Gastrocnemius medialis (tissue), 4 donors: ENCODE results near the gene FBN2. TPM values are rescaled to one million over a fixed set of nuclear protein-coding genes. Genes with fewer than 3 reads are reported as not detected.

Experiments used
- ATAC-seq, 2 donors: fragments of 150-250 bp; one replicate each; pipeline ENCODE4 v1.9.1; 2016
- DNase-seq, 2 donors: peaks; one replicate each; pipeline ENCODE4 v3.0.0-alpha.2; 2019
- H3K27ac ChIP-seq, 4 donors: fragments of 200-600 bp; sonication (generic); 1 replicate in 1 of 4; 2 replicates in 3 of 4; pipeline ENCODE4 v1.5.1; 2016 to 2018; ENCODE audit warnings: mild to moderate bottlenecking in 2 of 4, moderate library complexity in 1 of 4
- H3K27me3 ChIP-seq, 3 donors: fragments of 200-600 bp; sonication (generic) in 2 of 3; 1 replicate in 1 of 3; 2 replicates in 2 of 3; pipeline versions ENCODE4 v1.5.1 to v1.6.0; 2016 to 2019; ENCODE audit warnings: mild to moderate bottlenecking in 1 of 3, moderate library complexity in 1 of 3
- H3K36me3 ChIP-seq, 2 donors: fragments of 200-600 bp; sonication (generic) in 1 of 2; one replicate each; pipeline ENCODE4 v1.5.1; 2017 to 2018
- H3K4me1 ChIP-seq, 2 donors: fragments of 200-600 bp; sonication (generic) in 1 of 2; one replicate each; pipeline ENCODE4 v1.5.1; 2016 to 2017; ENCODE audit warnings: mild to moderate bottlenecking in 2 of 2
- H3K4me3 ChIP-seq, 4 donors: fragments of 200-600 bp; sonication (generic) in 3 of 4; 1 replicate in 1 of 4; 2 replicates in 3 of 4; pipeline ENCODE4 v1.5.1; 2016 to 2019; ENCODE audit warnings: mild to moderate bottlenecking in 2 of 4
- H3K9me3 ChIP-seq, 3 donors: fragments of 200-600 bp; sonication (generic) in 2 of 3; 1 replicate in 1 of 3; 2 replicates in 2 of 3; pipeline ENCODE4 v1.5.1; 2016 to 2019
- POLR2A ChIP-seq, 2 donors: fragments of 450-650 bp; IDR thresholded peaks; one replicate each; pipeline ENCODE4 v1.6.1; 2017; ENCODE audit warnings: antibody characterized with exemption in 2 of 2, mild to moderate bottlenecking in 2 of 2, moderate library complexity in 2 of 2
- in situ Hi-C, 4 donors: fragments of 200-750 bp; cut with MboI; loops; one replicate each; pipeline versions ENCODE4 v1.15.0 to v1.8.0; 2017; ENCODE audit warnings: low sequenced_read_pairs in 4 of 4
- intact Hi-C: fragments of 100-400 bp; cut with DNase I; formaldehyde crosslinking; loops from one replicate; pipeline ENCODE4 v1.15.1; 2023; ENCODE audit warnings: low total_unique reads
- total RNA-seq, 4 donors: library from RNA; depleted of rRNA; stranded (reverse); fragments of >200 nt; gene quantifications; one replicate each; pipeline versions ENCODE4 v1.1.0 to v1.2.3, GENCODE V29; 2016
- TF ChIP-seq, protein P1 (sequence below), 5 experiments: fragments of 450-650 bp in 3 of 5; fragments of 200-600 bp in 2 of 5; sonication (generic) in 2 of 5; IDR thresholded peaks in 4 of 5; conservative IDR thresholded peaks in 1 of 5; 1 replicate in 4 of 5; 2 replicates in 1 of 5; pipeline ENCODE4 v1.5.1; 2016 to 2019; ENCODE audit warnings: antibody characterized with exemption in 5 of 5, mild to moderate bottlenecking in 3 of 5, moderate library complexity in 3 of 5

The FBN2 gene
- total RNA-seq, 4 donors from 2014 or later: 0.07 to 0.20 TPM; not detected in 2

DNA sequence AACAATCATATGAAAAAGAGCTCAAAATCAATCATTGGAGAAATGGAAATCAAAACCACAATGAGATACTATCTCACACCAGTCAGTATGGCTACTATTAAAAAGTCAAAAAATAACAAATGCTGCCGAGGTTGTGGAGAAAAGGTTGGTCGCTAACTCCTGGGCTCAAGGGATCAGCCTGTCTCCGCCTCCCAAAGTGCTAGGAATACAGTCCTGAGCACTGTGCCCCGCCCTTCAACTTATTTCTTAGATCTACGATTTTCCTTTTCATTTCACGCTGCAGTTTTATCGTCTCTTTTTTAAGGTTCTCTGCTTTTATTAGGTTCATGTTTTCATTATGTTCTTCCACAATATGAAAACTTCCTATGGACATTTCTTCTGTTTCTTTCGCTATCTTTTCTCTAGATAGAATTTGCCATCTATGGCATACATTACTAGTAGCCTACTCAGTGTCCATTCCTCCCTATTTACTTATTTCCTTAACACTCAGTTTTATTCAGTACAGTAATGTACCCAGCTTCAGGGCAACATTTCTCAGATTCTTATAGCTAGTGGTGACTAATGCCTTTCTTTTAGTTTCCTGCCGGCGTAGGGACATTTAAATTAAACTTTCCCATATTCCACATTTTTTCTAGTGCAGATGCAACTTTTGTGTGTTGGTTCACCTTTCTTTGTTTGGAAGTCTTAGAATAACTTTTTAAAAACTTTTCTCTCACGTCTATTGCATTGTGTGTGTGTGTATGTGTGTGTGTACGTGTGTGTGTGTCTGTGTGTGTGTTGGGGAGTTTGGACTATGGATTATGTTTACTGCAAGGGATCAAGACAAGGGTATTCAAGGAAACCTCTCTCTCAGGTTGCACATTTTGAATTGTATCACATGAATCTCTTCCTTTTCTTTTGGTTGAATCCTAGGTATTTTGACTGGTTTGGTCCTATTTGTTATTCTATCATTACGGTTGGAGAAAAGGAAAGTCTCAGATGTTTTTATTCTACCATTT is 21.6 kb upstream of the FBN2 start:
- ATAC-seq: no peak
- Histone ChIP-seq H3K9me3 (no peaks in the 10 kb centered on the region), H3K4me1 (no peaks in the 10 kb centered on the region), H3K36me3 (no peaks in the 10 kb centered on the region), H3K27me3 (no peaks in the 10 kb centered on the region), H3K4me3 (no peak overlapping the region), H3K27ac (no peak overlapping the region)
- intact Hi-C loops: no loop called here
- in situ Hi-C loops: no loop called here
- TF ChIP-seq, protein P1, sequence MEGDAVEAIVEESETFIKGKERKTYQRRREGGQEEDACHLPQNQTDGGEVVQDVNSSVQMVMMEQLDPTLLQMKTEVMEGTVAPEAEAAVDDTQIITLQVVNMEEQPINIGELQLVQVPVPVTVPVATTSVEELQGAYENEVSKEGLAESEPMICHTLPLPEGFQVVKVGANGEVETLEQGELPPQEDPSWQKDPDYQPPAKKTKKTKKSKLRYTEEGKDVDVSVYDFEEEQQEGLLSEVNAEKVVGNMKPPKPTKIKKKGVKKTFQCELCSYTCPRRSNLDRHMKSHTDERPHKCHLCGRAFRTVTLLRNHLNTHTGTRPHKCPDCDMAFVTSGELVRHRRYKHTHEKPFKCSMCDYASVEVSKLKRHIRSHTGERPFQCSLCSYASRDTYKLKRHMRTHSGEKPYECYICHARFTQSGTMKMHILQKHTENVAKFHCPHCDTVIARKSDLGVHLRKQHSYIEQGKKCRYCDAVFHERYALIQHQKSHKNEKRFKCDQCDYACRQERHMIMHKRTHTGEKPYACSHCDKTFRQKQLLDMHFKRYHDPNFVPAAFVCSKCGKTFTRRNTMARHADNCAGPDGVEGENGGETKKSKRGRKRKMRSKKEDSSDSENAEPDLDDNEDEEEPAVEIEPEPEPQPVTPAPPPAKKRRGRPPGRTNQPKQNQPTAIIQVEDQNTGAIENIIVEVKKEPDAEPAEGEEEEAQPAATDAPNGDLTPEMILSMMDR (IDR thresholded peaks at IDR 0.05 in 4 of 5, conservative IDR thresholded peaks at IDR 0.05 in 1 of 5): no peak
- TF ChIP-seq POLR2A (IDR thresholded peaks at IDR 0.05): no peak
- DNase-seq: no peak

DNA sequence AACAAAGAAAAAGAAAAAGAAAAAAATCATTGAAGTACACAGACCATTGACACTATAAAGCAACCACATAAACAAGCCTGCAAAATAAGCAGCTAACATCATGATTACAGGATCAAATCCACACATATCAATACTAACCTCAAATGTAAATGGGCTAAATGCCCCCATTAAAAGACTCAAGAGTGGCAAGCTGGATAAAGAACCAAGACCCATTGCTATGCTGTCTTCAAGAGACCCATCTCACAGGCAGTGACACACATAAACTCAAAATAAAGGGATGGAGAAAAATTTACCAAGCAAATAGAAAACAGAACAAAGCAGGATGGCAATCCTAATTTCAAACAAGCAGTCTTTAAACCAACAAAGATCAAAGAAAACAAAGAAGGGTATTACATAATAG is 15.7 kb upstream of the FBN2 start:
- H3K4me3 ChIP-seq: no peak overlapping the region
- TF ChIP-seq, protein P1 (IDR thresholded peaks at IDR 0.05 in 4 of 5, conservative IDR thresholded peaks at IDR 0.05 in 1 of 5): no peak
- TF ChIP-seq POLR2A (IDR thresholded peaks at IDR 0.05): no peak
- intact Hi-C loops (no loop called here), in situ Hi-C loops (no loop called here)
- H3K9me3 ChIP-seq: no peaks in the 10 kb centered on the region
- no peaks in the 10 kb centered on the region for H3K27me3 ChIP-seq
- DNase-seq (no peak), ATAC-seq (no peak)
- H3K36me3 ChIP-seq: no peaks in the 10 kb centered on the region
- H3K4me1 ChIP-seq: no peaks in the 10 kb centered on the region
- H3K27ac ChIP-seq: no peak overlapping the region

DNA sequence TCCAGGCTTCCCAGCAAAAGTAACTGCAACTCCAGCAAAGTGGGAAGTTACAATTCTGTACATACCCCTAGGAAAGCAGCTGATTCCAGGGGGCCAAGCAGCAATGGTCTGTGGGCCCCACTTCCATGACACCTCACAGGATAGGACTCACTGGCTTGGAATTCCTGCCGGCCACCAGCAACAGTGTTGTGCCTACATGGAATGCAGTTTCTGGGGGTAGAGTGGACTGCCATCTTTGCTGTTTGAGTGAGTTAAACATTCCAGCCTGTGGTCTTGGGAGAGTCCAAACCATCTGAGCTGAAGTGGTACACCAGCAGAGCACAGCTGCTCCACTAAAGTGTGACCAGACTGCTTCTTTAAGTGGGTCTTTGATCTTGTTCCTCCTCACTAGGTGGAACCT is 13.4 kb upstream of the FBN2 start:
- no peaks in the 10 kb centered on the region for H3K27me3 ChIP-seq
- H3K27ac ChIP-seq: no peak overlapping the region
- ATAC-seq (no peak), DNase-seq (no peak)
- intact Hi-C loops: no loop called here
- in situ Hi-C loops: no loop called here
- H3K9me3 ChIP-seq: no peaks in the 10 kb centered on the region
- H3K4me3 ChIP-seq: no peak overlapping the region
- H3K36me3 ChIP-seq: no peaks in the 10 kb centered on the region
- H3K4me1 ChIP-seq: no peaks in the 10 kb centered on the region
- no peak for TF ChIP-seq POLR2A (IDR thresholded peaks at IDR 0.05)
- TF ChIP-seq, protein P1 (IDR thresholded peaks at IDR 0.05 in 4 of 5, conservative IDR thresholded peaks at IDR 0.05 in 1 of 5): no peak

DNA sequence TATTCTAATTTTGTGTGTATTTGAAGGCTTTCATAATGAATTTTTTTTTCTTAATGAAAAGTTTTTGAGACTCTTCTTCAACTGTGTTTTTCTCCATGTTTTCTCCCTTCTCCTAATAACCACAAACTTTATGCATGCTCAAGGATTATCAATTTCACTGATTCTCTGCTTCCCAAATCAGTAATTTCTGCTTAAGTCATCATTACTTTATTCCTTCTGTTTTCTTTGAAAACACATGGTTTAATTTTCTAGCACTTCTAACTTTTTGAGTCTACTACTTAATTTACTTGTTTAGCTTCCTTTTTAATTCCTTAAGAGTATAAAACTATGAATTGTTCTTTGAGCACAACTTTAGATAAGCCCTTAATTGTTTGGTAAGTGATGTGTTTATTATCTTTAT is 11.5 kb upstream of the FBN2 start:
- Histone ChIP-seq H3K9me3 (peaks cover 0 to 3% (median 0%) of the 10 kb centered on the region in 3 donors), H3K27me3 (no peaks in the 10 kb centered on the region), H3K36me3 (no peaks in the 10 kb centered on the region), H3K27ac (no peak overlapping the region), H3K4me1 (no peaks in the 10 kb centered on the region), H3K4me3 (no peak overlapping the region)
- TF ChIP-seq, protein P1 (IDR thresholded peaks at IDR 0.05 in 4 of 5, conservative IDR thresholded peaks at IDR 0.05 in 1 of 5): no peak
- no peak for TF ChIP-seq POLR2A (IDR thresholded peaks at IDR 0.05)
- in situ Hi-C loops: no loop called here
- intact Hi-C loops: no loop called here
- DNase-seq (no peak), ATAC-seq (no peak)
